HEK293 (cell line): ENCODE results near the gene OXCT2.

Experiments used
- ATF2 ChIP-seq: fragments of 450-650 bp; formaldehyde crosslinking; IDR thresholded peaks from 2 replicates; pipeline ENCODE4 v1.5.1; 2016; ENCODE audit warnings: missing biosample characterization, missing genetic modification characterization, low read depth
- ELK4 ChIP-seq: IDR thresholded peaks from 2 replicates; pipeline ENCODE4 v1.6.1; 2011; ENCODE audit warnings: mild to moderate bottlenecking, low read depth, low read length, borderline replicate concordance
- GLIS2 ChIP-seq: fragments of 450-650 bp; formaldehyde crosslinking; IDR thresholded peaks from 2 replicates; pipeline ENCODE4 v1.5.1; 2016; ENCODE audit warnings: missing biosample characterization, missing genetic modification characterization
- KLF17 ChIP-seq: fragments of 450-650 bp; formaldehyde crosslinking; IDR thresholded peaks from 2 replicates; pipeline ENCODE4 v1.5.1; 2016; ENCODE audit warnings: missing biosample characterization, missing genetic modification characterization
- PATZ1 ChIP-seq: fragments of 450-650 bp; formaldehyde crosslinking; IDR thresholded peaks from 2 replicates; pipeline ENCODE4 v1.5.1; 2016; ENCODE audit warnings: missing biosample characterization, missing genetic modification characterization
- PRDM10 ChIP-seq: fragments of 450-650 bp; formaldehyde crosslinking; IDR thresholded peaks from 2 replicates; pipeline ENCODE4 v1.5.1; 2016; ENCODE audit warnings: missing biosample characterization, missing genetic modification characterization
- TCF7L2 ChIP-seq: IDR thresholded peaks from 2 replicates; pipeline ENCODE4 v1.6.1; 2011; ENCODE audit warnings: low read depth, mild to moderate bottlenecking, inconsistent platforms, low read length, moderate library complexity, borderline replicate concordance
- WT1 ChIP-seq: fragments of 450-650 bp; formaldehyde crosslinking; IDR thresholded peaks from 2 replicates; pipeline ENCODE4 v1.5.1; 2016; ENCODE audit warnings: missing biosample characterization, missing genetic modification characterization
- ZBTB1 ChIP-seq: fragments of 450-650 bp; formaldehyde crosslinking; IDR thresholded peaks from 2 replicates; pipeline ENCODE4 v1.5.1; 2016; ENCODE audit warnings: missing biosample characterization, missing genetic modification characterization
- ZBTB6 ChIP-seq: fragments of 450-650 bp; formaldehyde crosslinking; IDR thresholded peaks from 2 replicates; pipeline ENCODE4 v1.5.1; 2017; ENCODE audit warnings: missing biosample characterization, missing genetic modification characterization
- ZNF148 ChIP-seq: fragments of 450-650 bp; formaldehyde crosslinking; IDR thresholded peaks from 2 replicates; pipeline ENCODE4 v1.5.0; 2017; ENCODE audit warnings: missing biosample characterization, missing genetic modification characterization, borderline replicate concordance
- ZNF221 ChIP-seq: fragments of 450-650 bp; formaldehyde crosslinking; IDR thresholded peaks from 2 replicates; pipeline ENCODE4 v1.5.1; 2017; ENCODE audit warnings: missing biosample characterization, missing genetic modification characterization, borderline replicate concordance
- ZNF239 ChIP-seq: fragments of 450-650 bp; formaldehyde crosslinking; IDR thresholded peaks from 2 replicates; pipeline ENCODE4 v1.5.1; 2016; ENCODE audit warnings: missing biosample characterization, missing genetic modification characterization
- ZNF292 ChIP-seq: fragments of 450-650 bp; formaldehyde crosslinking; IDR thresholded peaks from 2 replicates; pipeline ENCODE4 v1.5.1; 2016; ENCODE audit warnings: low read depth, missing biosample characterization, missing genetic modification characterization, borderline replicate concordance
- ZNF391 ChIP-seq: fragments of 450-650 bp; formaldehyde crosslinking; IDR thresholded peaks from 2 replicates; pipeline ENCODE4 v1.5.1; 2016; ENCODE audit warnings: low read depth, missing biosample characterization, missing genetic modification characterization, borderline replicate concordance
- ZNF600 ChIP-seq: fragments of 450-650 bp; formaldehyde crosslinking; IDR thresholded peaks from 2 replicates; pipeline ENCODE4 v1.5.1; 2016; ENCODE audit warnings: missing biosample characterization, missing genetic modification characterization
- ZNF626 ChIP-seq: fragments of 450-650 bp; sonication (Bioruptor Pico); formaldehyde crosslinking; IDR thresholded peaks from 2 replicates; pipeline ENCODE4 v1.5.1; 2018; ENCODE audit warnings: missing biosample characterization, missing genetic modification characterization, inconsistent platforms
- ZNF658 ChIP-seq: fragments of 450-650 bp; formaldehyde crosslinking; IDR thresholded peaks from 2 replicates; pipeline ENCODE4; 2016; ENCODE audit warnings: missing biosample characterization, missing genetic modification characterization
- ZNF704 ChIP-seq: fragments of 450-650 bp; formaldehyde crosslinking; IDR thresholded peaks from 2 replicates; pipeline ENCODE4 v1.5.1; 2016; ENCODE audit warnings: missing biosample characterization, missing genetic modification characterization
- ZNF776 ChIP-seq: fragments of 450-650 bp; formaldehyde crosslinking; IDR thresholded peaks from 2 replicates; pipeline ENCODE4 v1.5.0; 2017; ENCODE audit warnings: missing biosample characterization, missing genetic modification characterization, borderline replicate concordance
- ZSCAN16 ChIP-seq: fragments of 450-650 bp; formaldehyde crosslinking; IDR thresholded peaks from 2 replicates; pipeline ENCODE4 v1.5.1; 2016; ENCODE audit warnings: missing biosample characterization, missing genetic modification characterization

Gene OXCT2

GRCh38 chr1:39720094-39720999 is 50.8 kb downstream of the OXCT2 start (continued):
- TF ChIP-seq ZNF292 (tag by site-specific recombination) (peak; percentile 90; the same call in 1 of the 2 replicates), ZNF391 (tag by site-specific recombination) (no peak), ELK4 (no peak), ZNF221 (tag by site-specific recombination) (no peak), WT1 (no peak), TCF7L2 (no peak), ZNF148 (tag by site-specific recombination) (no peak), ZNF626 (tag by site-specific recombination) (no peak), PRDM10 (tag by site-specific recombination) (no peak), ZNF239 (tag by site-specific recombination) (no peak), ATF2 (tag by site-specific recombination) (no peak), ZNF658 (tag by site-specific recombination) (no peak), PATZ1 (tag by site-specific recombination) (no peak), ZNF600 (tag by site-specific recombination) (no peak), GLIS2 (no peak), KLF17 (tag by site-specific recombination) (no peak), ZBTB6 (tag by site-specific recombination) (no peak), ZBTB1 (tag by site-specific recombination) (peak; percentile 55; the same call in 1 of the 2 replicates), ZNF704 (tag by site-specific recombination) (no peak), ZSCAN16 (no peak), ZNF776 (no peak)
